Measurements from ENCODE around the gene TMEM109. TPM values are rescaled to one million over a fixed set of nuclear protein-coding genes. Genes with fewer than 3 reads are reported as not detected.
A peak's percentile ranks its signal among the peaks of the same experiment; 100 is the strongest.

Gene TMEM109
- total RNA-seq, 1 experiment from 2014 or later, result 26.8 TPM

DNA sequence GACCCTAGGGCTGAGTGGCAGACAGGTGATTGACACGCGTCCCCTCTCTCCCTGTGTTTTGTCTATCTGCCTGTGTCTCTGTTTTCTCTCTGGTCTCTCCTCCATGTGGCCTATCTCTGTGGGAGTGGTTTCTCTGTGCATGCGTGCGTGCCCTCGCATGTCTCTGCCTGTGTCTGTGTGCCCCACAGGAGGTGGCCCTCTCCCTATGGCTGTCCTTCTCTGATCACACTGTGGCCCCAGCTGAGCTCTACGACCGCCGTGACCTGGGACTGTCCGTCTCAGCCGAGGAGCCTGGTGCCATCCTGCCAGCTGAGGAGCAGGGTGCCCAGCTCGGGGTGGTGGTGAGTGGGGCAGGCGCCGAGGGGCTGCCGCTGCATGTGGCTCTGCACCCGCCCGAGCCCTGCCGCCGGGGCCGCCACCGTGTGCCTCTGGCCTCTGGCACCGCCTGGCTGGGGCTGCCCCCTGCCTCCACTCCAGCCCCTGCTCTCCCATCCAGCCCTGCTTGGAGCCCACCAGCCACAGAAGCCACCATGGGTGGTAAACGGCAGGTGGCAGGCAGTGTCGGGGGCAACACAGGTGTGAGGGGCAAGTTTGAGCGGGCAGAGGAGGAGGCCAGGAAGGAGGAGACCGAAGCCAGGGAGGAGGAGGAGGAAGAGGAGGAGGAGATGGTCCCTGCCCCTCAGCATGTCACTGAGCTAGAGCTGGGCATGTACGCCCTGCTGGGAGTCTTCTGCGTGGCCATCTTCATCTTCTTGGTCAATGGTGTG is 21.9 kb downstream of the TMEM109 start:
- H3K27ac Mint-ChIP-seq, result peak overlapping the region; percentile 65
- no peak for TF ChIP-seq GABPB1 (CRISPR knock-in tag; IDR thresholded peaks at IDR 0.05)
- TF ChIP-seq MYBL2 (CRISPR knock-in tag; IDR thresholded peaks at IDR 0.05), result no peak
- TF ChIP-seq, protein P1, sequence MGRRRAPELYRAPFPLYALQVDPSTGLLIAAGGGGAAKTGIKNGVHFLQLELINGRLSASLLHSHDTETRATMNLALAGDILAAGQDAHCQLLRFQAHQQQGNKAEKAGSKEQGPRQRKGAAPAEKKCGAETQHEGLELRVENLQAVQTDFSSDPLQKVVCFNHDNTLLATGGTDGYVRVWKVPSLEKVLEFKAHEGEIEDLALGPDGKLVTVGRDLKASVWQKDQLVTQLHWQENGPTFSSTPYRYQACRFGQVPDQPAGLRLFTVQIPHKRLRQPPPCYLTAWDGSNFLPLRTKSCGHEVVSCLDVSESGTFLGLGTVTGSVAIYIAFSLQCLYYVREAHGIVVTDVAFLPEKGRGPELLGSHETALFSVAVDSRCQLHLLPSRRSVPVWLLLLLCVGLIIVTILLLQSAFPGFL (CRISPR knock-in tag; IDR thresholded peaks at IDR 0.05; ENCODE audit: borderline replicate concordance), result no peak
- TF ChIP-seq ZNF317 (CRISPR knock-in tag; IDR thresholded peaks at IDR 0.05; ENCODE audit: borderline replicate concordance, low read depth), result no peak
- ChIA-PET POLR2A (no interaction called here), CTCF (interaction anchor here (1.0 kb wide), 1 partner anchor 36 kb away, joined by 3 read pairs; no protein-coding TSS in a partner anchor)
- H3K4me1 Mint-ChIP-seq, result no peaks in the 10 kb centered on the region
- DNase-seq (ENCODE audit: low spot score) (no peak), ATAC-seq (no peak)
- no peaks in the 10 kb centered on the region for H3K27me3 Mint-ChIP-seq (ENCODE audit: low read depth)
- no peak overlapping the region for H3K4me3 Mint-ChIP-seq
- no peaks in the 10 kb centered on the region for H3K9me3 Mint-ChIP-seq
- peaks cover 9% of the 10 kb centered on the region for H3K36me3 Mint-ChIP-seq

DNA sequence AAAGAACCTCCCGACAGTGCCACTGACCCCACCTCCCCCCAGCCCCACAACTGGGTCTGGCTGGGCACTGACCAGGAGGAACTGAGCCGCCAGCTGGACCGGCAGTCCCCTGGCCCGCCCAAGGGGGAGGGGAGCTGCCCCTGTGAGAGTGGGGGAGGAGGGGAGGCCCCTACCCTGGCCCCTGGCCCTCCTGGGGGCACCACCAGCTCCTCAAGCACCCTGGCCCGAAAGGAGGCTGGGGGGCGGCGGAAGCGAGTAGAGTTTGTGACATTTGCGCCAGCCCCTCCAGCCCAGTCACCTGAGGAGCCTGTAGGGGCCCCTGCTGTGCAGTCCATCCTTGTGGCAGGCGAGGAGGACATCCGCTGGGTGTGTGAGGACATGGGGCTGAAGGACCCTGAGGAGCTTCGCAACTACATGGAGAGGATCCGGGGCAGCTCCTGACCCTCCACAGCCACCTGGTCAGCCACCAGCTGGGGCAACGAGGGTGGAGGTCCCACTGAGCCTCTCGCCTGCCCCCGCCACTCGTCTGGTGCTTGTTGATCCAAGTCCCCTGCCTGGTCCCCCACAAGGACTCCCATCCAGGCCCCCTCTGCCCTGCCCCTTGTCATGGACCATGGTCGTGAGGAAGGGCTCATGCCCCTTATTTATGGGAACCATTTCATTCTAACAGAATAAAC is 22.6 kb downstream of the TMEM109 start:
- no peaks in the 10 kb centered on the region for H3K27me3 Mint-ChIP-seq (ENCODE audit: low read depth)
- H3K4me1 Mint-ChIP-seq, result no peaks in the 10 kb centered on the region
- H3K4me3 Mint-ChIP-seq, result no peak overlapping the region
- DNase-seq (ENCODE audit: low spot score) (no peak), ATAC-seq (no peak)
- ChIA-PET POLR2A (interaction anchor here (0.6 kb wide), 1 partner anchor 68 kb away, joined by 4 read pairs; no protein-coding TSS in a partner anchor), CTCF (interaction anchor here (1.0 kb wide), 1 partner anchor 37 kb away, joined by 3 read pairs; no protein-coding TSS in a partner anchor)
- H3K27ac Mint-ChIP-seq, result no peak overlapping the region
- TF ChIP-seq IRF2 (CRISPR knock-in tag; IDR thresholded peaks at IDR 0.05; ENCODE audit: borderline replicate concordance, low read depth), result no peak
- TF ChIP-seq ETV6 (CRISPR knock-in tag; IDR thresholded peaks at IDR 0.05), result no peak
- no peak for TF ChIP-seq ZNF416 (CRISPR knock-in tag; IDR thresholded peaks at IDR 0.05)
- H3K36me3 Mint-ChIP-seq, result peaks cover 8% of the 10 kb centered on the region
- H3K9me3 Mint-ChIP-seq, result no peaks in the 10 kb centered on the region

DNA sequence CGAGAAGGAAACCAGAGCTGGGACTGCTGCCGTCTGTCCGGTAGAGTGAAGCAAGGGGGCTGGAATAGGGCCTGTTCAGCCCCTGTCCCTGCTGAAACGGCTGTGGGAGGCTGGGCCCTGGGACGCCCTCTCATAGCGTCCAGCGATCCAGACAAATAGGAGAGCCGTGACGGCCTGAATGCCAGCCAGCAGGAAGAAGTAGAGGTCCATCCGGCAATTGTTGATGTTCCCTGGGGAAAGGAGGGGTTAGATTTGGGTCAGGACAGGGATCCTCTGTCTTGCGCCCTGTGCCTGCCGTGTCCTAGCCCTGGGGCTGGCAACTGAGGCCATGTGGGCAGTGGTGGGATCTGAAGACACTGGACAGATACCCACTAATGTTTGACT is 23.2 kb downstream of the TMEM109 start:
- no peak for ATAC-seq
- Mint-ChIP-seq H3K9me3 (no peaks in the 10 kb centered on the region), H3K4me1 (no peaks in the 10 kb centered on the region), H3K4me3 (no peak overlapping the region), H3K27me3 (ENCODE audit: low read depth) (no peaks in the 10 kb centered on the region), H3K27ac (no peak overlapping the region), H3K36me3 (peaks cover 6% of the 10 kb centered on the region)
- POLR2A ChIA-PET, result interaction anchor here (0.6 kb wide), 1 partner anchor 69 kb away, joined by 4 read pairs; no protein-coding TSS in a partner anchor
- CTCF ChIA-PET, result interaction anchor here (1.0 kb wide), 1 partner anchor 38 kb away, joined by 3 read pairs; no protein-coding TSS in a partner anchor
- TF ChIP-seq NR3C1 (CRISPR knock-in tag; conservative IDR thresholded peaks at IDR 0.05; ENCODE audit: low read depth) (no peak), ZNF317 (CRISPR knock-in tag; IDR thresholded peaks at IDR 0.05; ENCODE audit: borderline replicate concordance, low read depth) (no peak), GRHL2 (CRISPR knock-in tag; IDR thresholded peaks at IDR 0.05; ENCODE audit: insufficient replicate concordance, severe bottlenecking) (no peak), JAZF1 (CRISPR knock-in tag; IDR thresholded peaks at IDR 0.05) (no peak), OVOL2 (CRISPR knock-in tag; IDR thresholded peaks at IDR 0.05; ENCODE audit: borderline replicate concordance) (no peak), ZNF219 (CRISPR knock-in tag; IDR thresholded peaks at IDR 0.05; ENCODE audit: borderline replicate concordance) (no peak), ELF4 (CRISPR knock-in tag; IDR thresholded peaks at IDR 0.05; ENCODE audit: low read depth) (no peak), FOXK1 (CRISPR knock-in tag; IDR thresholded peaks at IDR 0.05) (no peak)
- TF ChIP-seq, protein P2, sequence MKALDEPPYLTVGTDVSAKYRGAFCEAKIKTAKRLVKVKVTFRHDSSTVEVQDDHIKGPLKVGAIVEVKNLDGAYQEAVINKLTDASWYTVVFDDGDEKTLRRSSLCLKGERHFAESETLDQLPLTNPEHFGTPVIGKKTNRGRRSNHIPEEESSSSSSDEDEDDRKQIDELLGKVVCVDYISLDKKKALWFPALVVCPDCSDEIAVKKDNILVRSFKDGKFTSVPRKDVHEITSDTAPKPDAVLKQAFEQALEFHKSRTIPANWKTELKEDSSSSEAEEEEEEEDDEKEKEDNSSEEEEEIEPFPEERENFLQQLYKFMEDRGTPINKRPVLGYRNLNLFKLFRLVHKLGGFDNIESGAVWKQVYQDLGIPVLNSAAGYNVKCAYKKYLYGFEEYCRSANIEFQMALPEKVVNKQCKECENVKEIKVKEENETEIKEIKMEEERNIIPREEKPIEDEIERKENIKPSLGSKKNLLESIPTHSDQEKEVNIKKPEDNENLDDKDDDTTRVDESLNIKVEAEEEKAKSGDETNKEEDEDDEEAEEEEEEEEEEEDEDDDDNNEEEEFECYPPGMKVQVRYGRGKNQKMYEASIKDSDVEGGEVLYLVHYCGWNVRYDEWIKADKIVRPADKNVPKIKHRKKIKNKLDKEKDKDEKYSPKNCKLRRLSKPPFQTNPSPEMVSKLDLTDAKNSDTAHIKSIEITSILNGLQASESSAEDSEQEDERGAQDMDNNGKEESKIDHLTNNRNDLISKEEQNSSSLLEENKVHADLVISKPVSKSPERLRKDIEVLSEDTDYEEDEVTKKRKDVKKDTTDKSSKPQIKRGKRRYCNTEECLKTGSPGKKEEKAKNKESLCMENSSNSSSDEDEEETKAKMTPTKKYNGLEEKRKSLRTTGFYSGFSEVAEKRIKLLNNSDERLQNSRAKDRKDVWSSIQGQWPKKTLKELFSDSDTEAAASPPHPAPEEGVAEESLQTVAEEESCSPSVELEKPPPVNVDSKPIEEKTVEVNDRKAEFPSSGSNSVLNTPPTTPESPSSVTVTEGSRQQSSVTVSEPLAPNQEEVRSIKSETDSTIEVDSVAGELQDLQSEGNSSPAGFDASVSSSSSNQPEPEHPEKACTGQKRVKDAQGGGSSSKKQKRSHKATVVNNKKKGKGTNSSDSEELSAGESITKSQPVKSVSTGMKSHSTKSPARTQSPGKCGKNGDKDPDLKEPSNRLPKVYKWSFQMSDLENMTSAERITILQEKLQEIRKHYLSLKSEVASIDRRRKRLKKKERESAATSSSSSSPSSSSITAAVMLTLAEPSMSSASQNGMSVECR (CRISPR knock-in tag; IDR thresholded peaks at IDR 0.05; ENCODE audit: borderline replicate concordance), result no peak
- TF ChIP-seq, protein P3, sequence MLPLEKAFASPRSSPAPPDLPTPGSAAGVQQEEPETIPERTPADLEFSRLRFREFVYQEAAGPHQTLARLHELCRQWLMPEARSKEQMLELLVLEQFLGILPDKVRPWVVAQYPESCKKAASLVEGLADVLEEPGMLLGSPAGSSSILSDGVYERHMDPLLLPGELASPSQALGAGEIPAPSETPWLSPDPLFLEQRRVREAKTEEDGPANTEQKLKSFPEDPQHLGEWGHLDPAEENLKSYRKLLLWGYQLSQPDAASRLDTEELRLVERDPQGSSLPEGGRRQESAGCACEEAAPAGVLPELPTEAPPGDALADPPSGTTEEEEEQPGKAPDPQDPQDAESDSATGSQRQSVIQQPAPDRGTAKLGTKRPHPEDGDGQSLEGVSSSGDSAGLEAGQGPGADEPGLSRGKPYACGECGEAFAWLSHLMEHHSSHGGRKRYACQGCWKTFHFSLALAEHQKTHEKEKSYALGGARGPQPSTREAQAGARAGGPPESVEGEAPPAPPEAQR (CRISPR knock-in tag; IDR thresholded peaks at IDR 0.05), result no peak
- TF ChIP-seq, protein P4, sequence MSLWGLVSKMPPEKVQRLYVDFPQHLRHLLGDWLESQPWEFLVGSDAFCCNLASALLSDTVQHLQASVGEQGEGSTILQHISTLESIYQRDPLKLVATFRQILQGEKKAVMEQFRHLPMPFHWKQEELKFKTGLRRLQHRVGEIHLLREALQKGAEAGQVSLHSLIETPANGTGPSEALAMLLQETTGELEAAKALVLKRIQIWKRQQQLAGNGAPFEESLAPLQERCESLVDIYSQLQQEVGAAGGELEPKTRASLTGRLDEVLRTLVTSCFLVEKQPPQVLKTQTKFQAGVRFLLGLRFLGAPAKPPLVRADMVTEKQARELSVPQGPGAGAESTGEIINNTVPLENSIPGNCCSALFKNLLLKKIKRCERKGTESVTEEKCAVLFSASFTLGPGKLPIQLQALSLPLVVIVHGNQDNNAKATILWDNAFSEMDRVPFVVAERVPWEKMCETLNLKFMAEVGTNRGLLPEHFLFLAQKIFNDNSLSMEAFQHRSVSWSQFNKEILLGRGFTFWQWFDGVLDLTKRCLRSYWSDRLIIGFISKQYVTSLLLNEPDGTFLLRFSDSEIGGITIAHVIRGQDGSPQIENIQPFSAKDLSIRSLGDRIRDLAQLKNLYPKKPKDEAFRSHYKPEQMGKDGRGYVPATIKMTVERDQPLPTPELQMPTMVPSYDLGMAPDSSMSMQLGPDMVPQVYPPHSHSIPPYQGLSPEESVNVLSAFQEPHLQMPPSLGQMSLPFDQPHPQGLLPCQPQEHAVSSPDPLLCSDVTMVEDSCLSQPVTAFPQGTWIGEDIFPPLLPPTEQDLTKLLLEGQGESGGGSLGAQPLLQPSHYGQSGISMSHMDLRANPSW (CRISPR knock-in tag; conservative IDR thresholded peaks at IDR 0.05; ENCODE audit: low read depth), result no peak
- DNase-seq (ENCODE audit: low spot score), result no peak
